Measurements from ENCODE around the gene GPATCH4. TPM values are rescaled to one million over a fixed set of nuclear protein-coding genes. Genes with fewer than 3 reads are reported as not detected.

GPATCH4 gene
- 10.5 and 10.6 TPM in 2 replicates for total RNA-seq

GRCh38 chr1:156601122-156601830, at the start of gene GPATCH4:
Gene GPATCH4 (minus strand): TSS chr1:156601479.

GRCh38 chr1:156641761-156642264, 40.5 kb upstream of the GPATCH4 start, which contains the start of gene BCAN:
Gene BCAN (plus strand): TSS chr1:156642117. CDS start chr1:156646055, 3,938 bp downstream.

GRCh38 chr1:156618853-156619581, 17.7 kb upstream of the GPATCH4 start, which contains the start of gene HAPLN2:
Gene HAPLN2 (plus strand): TSS chr1:156619415. CDS start chr1:156623491, 4,076 bp downstream.

GRCh38 chr1:156591432-156592157, 9.7 kb downstream of the GPATCH4 start, which contains the start of gene NAXE:
Gene NAXE (plus strand): TSS chr1:156591776. CDS start chr1:156591805, 29 bp downstream.

GRCh38 chr1:156579472-156579871, 21.8 kb downstream of the GPATCH4 start, which contains the start of gene TTC24:
Gene TTC24 (plus strand): TSS chr1:156579723. CDS start chr1:156581365, 1,642 bp downstream.

GRCh38 chr1:156571919-156572662, 29.2 kb downstream of the GPATCH4 start, which contains the start of gene IQGAP3:
Gene IQGAP3 (minus strand): TSS chr1:156572565. CDS start chr1:156572529, 36 bp downstream.

Other genes with a start within 250 kb of the GPATCH4 start
- gene RHBG, start 232.3 kb downstream of the GPATCH4 start, total RNA-seq, result not detected in 2 replicates
- gene MEF2D, start 100.7 kb downstream of the GPATCH4 start, total RNA-seq, result 14.7 and 19.6 TPM in 2 replicates
- 17.2 and 19.9 TPM in 2 replicates for gene IQGAP3, start 28.9 kb downstream of the GPATCH4 start, total RNA-seq
- not detected in 2 replicates for gene TTC24, start 21.8 kb downstream of the GPATCH4 start, total RNA-seq
- 49.9 and 52.4 TPM in 2 replicates for gene NAXE, start 9.7 kb downstream of the GPATCH4 start, total RNA-seq
- not detected in 2 replicates for gene HAPLN2, start 17.9 kb upstream of the GPATCH4 start, total RNA-seq
- not detected in 2 replicates for gene BCAN, start 40.6 kb upstream of the GPATCH4 start, total RNA-seq
- 0.26 and 0.65 TPM in 2 replicates for gene NES, start 75.9 kb upstream of the GPATCH4 start, total RNA-seq
- 1.6 and 3.0 TPM in 2 replicates for gene CRABP2, start 104.1 kb upstream of the GPATCH4 start, total RNA-seq
- 8.5 and 10.8 TPM in 2 replicates for gene METTL25B, start 127.0 kb upstream of the GPATCH4 start, total RNA-seq
- gene ISG20L2, start 127.3 kb upstream of the GPATCH4 start, total RNA-seq, result 15.6 and 19.5 TPM in 2 replicates
- 28.9 and 35.8 TPM in 2 replicates for gene MRPL24, start 139.6 kb upstream of the GPATCH4 start, total RNA-seq
- 131 and 139 TPM in 2 replicates for gene HDGF, start 150.2 kb upstream of the GPATCH4 start, total RNA-seq
- 21.9 and 22.0 TPM in 2 replicates for gene PRCC, start 166.1 kb upstream of the GPATCH4 start, total RNA-seq
- gene SH2D2A, start 215.4 kb upstream of the GPATCH4 start, total RNA-seq, result 0.52 TPM in 1 of 2 replicates, not detected in the other

Data from articular chondrocyte of knee joint (primary cell).